CD4-positive, alpha-beta T cell treated with Interferon gamma for 1 hour (primary cell): ENCODE data around the gene ELMOD1.

Source experiments
- DNase-seq: peaks from one replicate; pipeline ENCODE4 v3.0.0-alpha.2; 2020

ELMOD1 gene

GRCh38 chr11:107691000-107691750 is 100.2 kb downstream of the ELMOD1 start:
- DNase-seq = no peak

GRCh38 chr11:107695446-107695845 is 104.5 kb downstream of the ELMOD1 start:
- no peak for DNase-seq

- no peak for DNase-seq
Observed at GRCh38 chr11:107696140-107696539, 105.2 kb downstream of the ELMOD1 start.

- no peak for DNase-seq
Observed at GRCh38 chr11:107697291-107697690, 106.3 kb downstream of the ELMOD1 start.

GRCh38 chr11:107699371-107700285 is 108.7 kb downstream of the ELMOD1 start:
- DNase-seq = no peak

GRCh38 chr11:107702109-107702660 is 111.2 kb downstream of the ELMOD1 start:
- no peak for DNase-seq

- DNase-seq = no peak
Observed at GRCh38 chr11:107702723-107703122, 111.8 kb downstream of the ELMOD1 start.

- no peak for DNase-seq
Observed at GRCh38 chr11:107704451-107704850, 113.5 kb downstream of the ELMOD1 start.

- DNase-seq = no peak
Observed at GRCh38 chr11:107705027-107705426, 114.1 kb downstream of the ELMOD1 start.

- DNase-seq = no peak
Observed at GRCh38 chr11:107706531-107706930, 115.6 kb downstream of the ELMOD1 start.

GRCh38 chr11:107707215-107707671 is 116.3 kb downstream of the ELMOD1 start:
- DNase-seq = no peak

GRCh38 chr11:107707807-107708206 is 116.9 kb downstream of the ELMOD1 start:
- no peak for DNase-seq

GRCh38 chr11:107708792-107709191 is 117.8 kb downstream of the ELMOD1 start:
- DNase-seq = no peak

- no peak for DNase-seq
Observed at GRCh38 chr11:107710301-107710700, 119.4 kb downstream of the ELMOD1 start.

- DNase-seq = no peak
Observed at GRCh38 chr11:107711861-107712755, 121.2 kb downstream of the ELMOD1 start, which contains the start of gene SLN. SLN (minus strand) TSS chr11:107712056.

GRCh38 chr11:107713009-107713408 is 122.1 kb downstream of the ELMOD1 start:
- DNase-seq = no peak
